GM21390 (cell line): ENCODE data around the gene C1QTNF6.
A peak's percentile ranks its signal among the peaks of the same experiment; 100 is the strongest.
"Not testable (repeated sequence)": the region's sequence is repeated elsewhere in the genome, so short reads cannot be mapped to it uniquely, and the experiment has no call there.

Experiments used
- ATAC-seq: cut with Tn5 transposase; IDR thresholded peaks from one replicate; pipeline ENCODE4 v1.9.1; 2021; ENCODE audit not compliant: unreplicated experiment

The C1QTNF6 gene

GRCh38 chr22:37207981-37208380, 19.9 kb upstream of the C1QTNF6 start:
- no peak for ATAC-seq

- no peak for ATAC-seq
Measured at GRCh38 chr22:37206841-37207821, 19.1 kb upstream of the C1QTNF6 start.

- ATAC-seq, result no peak
Measured at GRCh38 chr22:37206118-37206840, 18.2 kb upstream of the C1QTNF6 start.

- no peak for ATAC-seq
Measured at GRCh38 chr22:37205046-37205445, 17.0 kb upstream of the C1QTNF6 start.

- ATAC-seq, result no peak
Measured at GRCh38 chr22:37204045-37204655, 16.1 kb upstream of the C1QTNF6 start.

GRCh38 chr22:37203354-37204044, 15.5 kb upstream of the C1QTNF6 start:
- ATAC-seq, result no peak

- ATAC-seq, result no peak
Measured at GRCh38 chr22:37202716-37203115, 14.7 kb upstream of the C1QTNF6 start.

- ATAC-seq, result no peak
Measured at GRCh38 chr22:37202001-37202555, 14.0 kb upstream of the C1QTNF6 start.

- not testable (repeated sequence) for ATAC-seq
Measured at GRCh38 chr22:37201443-37201820, 13.4 kb upstream of the C1QTNF6 start.

- no peak for ATAC-seq
Measured at GRCh38 chr22:37199760-37200108, 11.7 kb upstream of the C1QTNF6 start.

- ATAC-seq, result peak; percentile 85
Measured at GRCh38 chr22:37199103-37199759, 11.2 kb upstream of the C1QTNF6 start.

GRCh38 chr22:37198258-37199102, 10.4 kb upstream of the C1QTNF6 start:
- ATAC-seq, result no peak

GRCh38 chr22:37197451-37198257, 9.6 kb upstream of the C1QTNF6 start:
- no peak for ATAC-seq

GRCh38 chr22:37196539-37197450, 8.7 kb upstream of the C1QTNF6 start:
- no peak for ATAC-seq

- no peak for ATAC-seq
Measured at GRCh38 chr22:37195921-37196320, 7.9 kb upstream of the C1QTNF6 start.

- no peak for ATAC-seq
Measured at GRCh38 chr22:37194750-37195149, 6.7 kb upstream of the C1QTNF6 start.

GRCh38 chr22:37193629-37194191, 5.7 kb upstream of the C1QTNF6 start:
- ATAC-seq, result no peak
